Measurements from ENCODE around the gene LTO1. TPM values are rescaled to one million over a fixed set of nuclear protein-coding genes. Genes with fewer than 3 reads are reported as not detected.
A peak's percentile ranks its signal among the peaks of the same experiment; 100 is the strongest.

LTO1 gene
- total and polyA plus RNA-seq, 2 of the 13 experiments (the other 11 are each of a cell fraction or from before 2014, with no cell fraction given): 11.8 to 15.0 TPM

- TF ChIP-seq ZBTB10 (CRISPR knock-in tag; IDR thresholded peaks at IDR 0.05; ENCODE audit: borderline replicate concordance) (peak; percentile 60; the same call in 1 of the 2 replicates), ZNF383 (CRISPR knock-in tag; IDR thresholded peaks at IDR 0.05; ENCODE audit: borderline replicate concordance) (no peak), ZNF251 (CRISPR knock-in tag; IDR thresholded peaks at IDR 0.05) (no peak; the same call in 1 of the 2 replicates), GPBP1L1 (CRISPR knock-in tag; IDR thresholded peaks at IDR 0.05) (no peak), KDM2A (CRISPR knock-in tag; IDR thresholded peaks at IDR 0.05; ENCODE audit: borderline replicate concordance, low read depth) (peak; percentile 92), CCDC6 (CRISPR knock-in tag; IDR thresholded peaks at IDR 0.05) (no peak), RAD21 (CRISPR knock-in tag; IDR thresholded peaks at IDR 0.05) (peak; percentile 57; the same call in 1 of the 2 replicates), PLRG1 (conservative IDR thresholded peaks at IDR 0.05) (no peak), ZNF788 (CRISPR knock-in tag; IDR thresholded peaks at IDR 0.05; ENCODE audit: borderline replicate concordance) (peak; percentile 92; the same call in 1 of the 2 replicates), ATAD3A (CRISPR knock-in tag; IDR thresholded peaks at IDR 0.05) (no peak), REST (IDR thresholded peaks at IDR 0.05; ENCODE audit: borderline replicate concordance in 1 of 2, low read depth in 1 of 2, low read length in 2 of 2) (0 out of 4 replicates have a peak, but pooled peaks of 1 of the 2 experiments have one; percentile 11), ZFP91 (CRISPR knock-in tag; IDR thresholded peaks at IDR 0.05; ENCODE audit: borderline replicate concordance) (no peak; the same call in 1 of the 2 replicates)
These were observed 17.1 kb downstream of the LTO1 start (continued) for GRCh38 chr11:69657911-69658625.

Data from HepG2 (cell line).